T47D (cell line): ENCODE data around the gene EPAS1.
A peak's percentile ranks its signal among the peaks of the same experiment; 100 is the strongest.

Experiments used
- DNase-seq, 2 experiments: peaks; one replicate each; pipeline versions ENCODE4 v3.0.0 to v3.0.0-alpha.2; 2011 to 2012; ENCODE audit warnings: low read depth in 1 of 2, low spot score in 1 of 2
- JUND ChIP-seq: IDR thresholded peaks from 2 replicates; pipeline ENCODE4 v1.6.1; 2012; ENCODE audit warnings: low read depth
- in situ Hi-C: cut with HindIII; loops from 2 replicates; pipeline ENCODE4 v1.10.0; 2016; ENCODE audit warnings: low sequenced_read_pairs, low pct_unique_long_range_greater_than_20kb

EPAS1 gene

GRCh38 chr2:46416739-46417403 is 119.7 kb downstream of the EPAS1 start:
- DNase-seq: no peak
- in situ Hi-C loops: no loop called here
- TF ChIP-seq JUND: no peak

GRCh38 chr2:46420945-46421344 is 123.7 kb downstream of the EPAS1 start:
- DNase-seq: no peak
- no peak for TF ChIP-seq JUND
- in situ Hi-C loops: no loop called here

GRCh38 chr2:46421361-46421760 is 124.2 kb downstream of the EPAS1 start:
- TF ChIP-seq JUND: no peak
- no peak for DNase-seq
- in situ Hi-C loops: no loop called here

- no peak for DNase-seq
- no peak for TF ChIP-seq JUND
- in situ Hi-C loops: no loop called here
Observed at GRCh38 chr2:46422717-46423394, 125.6 kb downstream of the EPAS1 start.

- in situ Hi-C loops: no loop called here
- TF ChIP-seq JUND: no peak
- no peak for DNase-seq
Observed at GRCh38 chr2:46424937-46425336, 127.7 kb downstream of the EPAS1 start.

GRCh38 chr2:46428911-46429436 is 131.8 kb downstream of the EPAS1 start:
- no peak for DNase-seq
- TF ChIP-seq JUND: no peak
- in situ Hi-C loops: no loop called here

- no peak for DNase-seq
- in situ Hi-C loops: no loop called here
- no peak for TF ChIP-seq JUND
Observed at GRCh38 chr2:46430413-46430812, 133.2 kb downstream of the EPAS1 start.

- TF ChIP-seq JUND: no peak
- in situ Hi-C loops: no loop called here
- no peak for DNase-seq
Observed at GRCh38 chr2:46430992-46431391, 133.8 kb downstream of the EPAS1 start.

GRCh38 chr2:46431481-46432235 is 134.5 kb downstream of the EPAS1 start:
- in situ Hi-C loops: no loop called here
- no peak for TF ChIP-seq JUND
- no peak for DNase-seq

- DNase-seq: peak in 1 of 2 experiments; percentile 63
- in situ Hi-C loops: no loop called here
- TF ChIP-seq JUND: no peak
Observed at GRCh38 chr2:46434851-46435273, 137.7 kb downstream of the EPAS1 start.

GRCh38 chr2:46435353-46435752 is 138.1 kb downstream of the EPAS1 start:
- DNase-seq: no peak
- no peak for TF ChIP-seq JUND
- in situ Hi-C loops: no loop called here

- TF ChIP-seq JUND: no peak
- in situ Hi-C loops: no loop called here
- no peak for DNase-seq
Observed at GRCh38 chr2:46435796-46436360, 138.7 kb downstream of the EPAS1 start.
